IPS-18a (cell line): ENCODE measurements around the gene DDX24.

ENCODE experiments used
- H3K27ac ChIP-seq: one replicate; pipeline ENCODE4 v1.5.1; 2013; ENCODE audit warnings: low read length
- H3K27me3 ChIP-seq: one replicate; pipeline ENCODE4 v1.6.1; 2013; ENCODE audit warnings: mild to moderate bottlenecking, low read length; ENCODE audit not compliant: control insufficient read depth, insufficient read depth
- H3K36me3 ChIP-seq: one replicate; pipeline ENCODE4 v1.6.1; 2013; ENCODE audit warnings: low read depth, low read length; ENCODE audit not compliant: control insufficient read depth
- H3K4me1 ChIP-seq: one replicate; pipeline ENCODE4 v1.6.1; 2013; ENCODE audit warnings: low read depth, low read length; ENCODE audit not compliant: control insufficient read depth
- H3K4me3 ChIP-seq: one replicate; pipeline ENCODE4 v1.5.1; 2013; ENCODE audit warnings: low read length
- H3K9ac ChIP-seq: one replicate; pipeline ENCODE4 v1.6.1; 2013; ENCODE audit warnings: mild to moderate bottlenecking, low read length, moderate library complexity
- H3K9me3 ChIP-seq: one replicate; pipeline ENCODE4 v1.6.1; 2013; ENCODE audit warnings: low read depth, low read length; ENCODE audit not compliant: control insufficient read depth

DDX24 gene

DNA sequence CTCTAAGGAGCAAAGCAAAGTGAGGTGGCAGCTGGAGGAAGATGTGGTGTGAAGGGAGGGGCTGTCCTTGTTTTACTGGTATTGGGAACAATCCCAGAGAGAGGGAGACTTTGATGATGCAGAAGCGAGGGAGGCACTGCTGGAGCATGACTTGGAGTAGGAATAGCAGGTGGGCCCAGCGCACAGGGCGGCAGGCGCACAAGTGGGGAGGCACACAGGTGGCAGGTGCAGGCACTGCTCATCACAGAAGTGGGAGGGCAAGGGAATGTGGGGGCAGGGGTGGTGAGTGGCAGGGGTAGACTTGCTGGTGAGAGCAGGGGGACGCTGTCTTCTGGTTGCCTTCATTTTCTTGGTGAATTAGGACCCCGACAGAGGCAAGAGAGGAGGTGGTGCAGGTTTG is 18.0 kb upstream of the DDX24 start:
- H3K4me3 ChIP-seq = no peak overlapping the region
- H3K27me3 ChIP-seq = no peaks in the 10 kb centered on the region
- no peak overlapping the region for H3K27ac ChIP-seq
- H3K36me3 ChIP-seq = no peaks in the 10 kb centered on the region
- H3K4me1 ChIP-seq = no peaks in the 10 kb centered on the region
- H3K9me3 ChIP-seq = no peaks in the 10 kb centered on the region
- no peak overlapping the region for H3K9ac ChIP-seq

GRCh38 chr14:94098326-94098992 is 17.5 kb upstream of the DDX24 start:
- H3K4me3 ChIP-seq = no peak overlapping the region
- no peak overlapping the region for H3K9ac ChIP-seq
- no peaks in the 10 kb centered on the region for H3K4me1 ChIP-seq
- no peaks in the 10 kb centered on the region for H3K27me3 ChIP-seq
- H3K9me3 ChIP-seq = no peaks in the 10 kb centered on the region
- no peak overlapping the region for H3K27ac ChIP-seq
- no peaks in the 10 kb centered on the region for H3K36me3 ChIP-seq

DNA sequence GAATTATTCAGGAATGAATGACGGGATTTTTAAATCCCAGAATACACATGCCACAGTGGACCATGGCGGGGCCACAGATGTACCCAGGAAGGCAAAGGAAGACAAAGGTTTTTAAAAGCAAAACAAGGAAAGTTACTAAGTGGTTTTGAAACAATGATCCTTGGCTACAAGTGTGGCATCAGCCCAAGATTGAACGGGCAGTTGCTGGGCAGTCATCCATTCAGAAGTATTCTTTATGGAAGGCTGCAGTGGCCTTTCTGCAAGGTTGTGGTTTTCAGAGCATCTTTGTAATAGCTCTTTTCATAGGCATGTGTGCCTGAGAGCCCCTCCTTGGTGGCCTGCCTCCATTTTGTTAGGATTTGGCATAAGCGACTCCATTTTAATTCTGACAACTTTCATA is 16.1 kb upstream of the DDX24 start:
- Histone ChIP-seq H3K36me3 (no peaks in the 10 kb centered on the region), H3K9me3 (no peaks in the 10 kb centered on the region), H3K9ac (no peak overlapping the region), H3K4me3 (no peak overlapping the region), H3K27ac (no peak overlapping the region), H3K4me1 (no peaks in the 10 kb centered on the region), H3K27me3 (no peaks in the 10 kb centered on the region)

GRCh38 chr14:94093418-94093817 is 12.4 kb upstream of the DDX24 start:
- H3K36me3 ChIP-seq = no peaks in the 10 kb centered on the region
- no peaks in the 10 kb centered on the region for H3K4me1 ChIP-seq
- H3K27ac ChIP-seq = no peak overlapping the region
- no peaks in the 10 kb centered on the region for H3K9me3 ChIP-seq
- no peak overlapping the region for H3K4me3 ChIP-seq
- H3K9ac ChIP-seq = no peak overlapping the region
- H3K27me3 ChIP-seq = no peaks in the 10 kb centered on the region

DNA sequence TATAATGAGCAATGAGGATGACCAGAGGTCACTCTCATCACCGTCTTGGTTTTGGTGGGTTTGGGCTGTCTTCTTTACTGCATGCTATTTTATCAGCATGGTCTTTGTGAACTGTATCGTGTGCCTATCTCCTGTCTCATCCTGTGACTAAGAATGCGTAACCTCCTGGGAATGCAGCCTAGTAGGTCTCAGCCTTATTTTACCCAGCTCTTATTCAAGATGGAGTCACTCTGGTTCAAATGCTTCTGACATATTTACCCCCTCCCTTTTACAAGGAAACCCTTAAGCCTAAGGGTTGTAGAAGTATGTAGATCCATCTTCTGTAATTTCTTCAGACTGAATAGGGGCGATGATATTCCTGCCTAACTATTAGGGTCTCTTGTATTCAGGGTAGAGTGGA is 8.5 kb upstream of the DDX24 start:
- no peaks in the 10 kb centered on the region for H3K27me3 ChIP-seq
- H3K27ac ChIP-seq = no peak overlapping the region
- H3K4me1 ChIP-seq = no peaks in the 10 kb centered on the region
- no peaks in the 10 kb centered on the region for H3K9me3 ChIP-seq
- no peak overlapping the region for H3K4me3 ChIP-seq
- no peak overlapping the region for H3K9ac ChIP-seq
- no peaks in the 10 kb centered on the region for H3K36me3 ChIP-seq

- Histone ChIP-seq H3K27me3 (no peaks in the 10 kb centered on the region), H3K36me3 (no peaks in the 10 kb centered on the region), H3K9ac (no peak overlapping the region), H3K27ac (no peak overlapping the region), H3K9me3 (no peaks in the 10 kb centered on the region), H3K4me3 (no peak overlapping the region), H3K4me1 (no peaks in the 10 kb centered on the region)
Measured at GRCh38 chr14:94088516-94088915, 7.5 kb upstream of the DDX24 start.

DNA sequence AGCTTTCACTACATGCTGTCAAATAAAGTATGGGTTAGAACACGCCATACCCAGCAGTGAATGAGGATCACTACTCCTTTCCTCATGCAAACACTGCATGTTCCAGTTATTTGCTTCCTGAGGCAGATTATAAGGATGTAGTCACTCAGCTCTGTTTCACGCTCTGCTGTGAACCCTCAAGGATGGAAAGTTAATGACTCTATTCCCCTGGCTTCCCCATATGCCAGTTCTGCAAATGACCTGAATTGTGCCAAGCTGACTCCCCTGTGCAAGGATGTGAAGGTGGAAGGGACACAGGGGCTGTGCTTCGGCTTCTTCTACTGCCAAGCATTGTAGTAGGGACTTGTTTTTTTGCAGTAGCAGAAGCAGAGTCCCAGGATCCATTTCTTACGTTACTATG is 6.9 kb upstream of the DDX24 start:
- Histone ChIP-seq H3K27me3 (no peaks in the 10 kb centered on the region), H3K4me3 (no peak overlapping the region), H3K9ac (no peak overlapping the region), H3K27ac (no peak overlapping the region), H3K36me3 (no peaks in the 10 kb centered on the region), H3K4me1 (no peaks in the 10 kb centered on the region), H3K9me3 (no peaks in the 10 kb centered on the region)

GRCh38 chr14:94081386-94081820 is 401 bp upstream of the DDX24 start:
- H3K27ac ChIP-seq = peak overlapping the region; percentile 25
- no peaks in the 10 kb centered on the region for H3K9me3 ChIP-seq
- H3K4me3 ChIP-seq = peak overlapping the region; percentile 94
- H3K9ac ChIP-seq = peak overlapping the region; percentile 86
- H3K4me1 ChIP-seq = peaks cover 4% of the 10 kb centered on the region
- no peaks in the 10 kb centered on the region for H3K27me3 ChIP-seq
- peaks cover 22% of the 10 kb centered on the region for H3K36me3 ChIP-seq

- Histone ChIP-seq H3K9me3 (peaks cover 6% of the 10 kb centered on the region), H3K27ac (no peak overlapping the region), H3K9ac (peak overlapping the region; percentile 86), H3K36me3 (peaks cover 22% of the 10 kb centered on the region), H3K4me3 (peak overlapping the region; percentile 94), H3K27me3 (no peaks in the 10 kb centered on the region), H3K4me1 (peaks cover 4% of the 10 kb centered on the region)
Measured at GRCh38 chr14:94079891-94080620, 946 bp downstream of the DDX24 start.

GRCh38 chr14:94077823-94078222 is 3.2 kb downstream of the DDX24 start:
- Histone ChIP-seq H3K9me3 (peaks cover 9% of the 10 kb centered on the region), H3K36me3 (peaks cover 22% of the 10 kb centered on the region)

DNA sequence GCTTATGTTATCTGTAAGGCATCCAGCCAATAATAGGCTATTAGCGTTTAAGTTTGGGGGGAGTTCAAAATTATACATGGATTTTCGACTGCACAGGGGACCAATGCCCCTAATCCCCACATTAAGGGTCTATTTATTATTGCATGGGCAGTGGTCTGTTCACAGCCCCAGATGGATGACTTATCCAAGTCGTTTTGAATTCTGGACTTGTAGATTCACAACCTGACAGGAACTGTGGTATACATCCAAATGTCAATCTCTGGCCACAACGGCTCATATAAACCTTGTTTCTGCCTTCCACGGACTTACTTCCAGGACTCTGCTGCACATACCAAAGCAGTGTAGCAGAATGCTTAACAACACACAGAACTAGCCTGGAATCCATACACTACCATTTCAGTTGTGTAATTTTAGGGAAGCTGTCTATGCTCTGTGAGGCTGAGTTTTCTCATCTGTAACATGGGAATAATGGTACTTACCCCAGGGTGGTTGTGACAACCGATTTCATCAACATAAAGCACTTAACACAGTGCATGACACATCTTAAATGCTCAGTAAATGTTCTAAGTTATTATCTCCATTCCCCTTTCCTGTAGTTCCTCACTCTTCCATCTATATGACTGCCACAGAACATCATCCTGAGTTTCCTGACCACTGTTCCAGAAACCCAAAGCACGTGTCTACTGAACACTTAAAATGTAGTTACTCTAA is 3.7 kb downstream of the DDX24 start:
- H3K9ac ChIP-seq = no peak overlapping the region
- no peak overlapping the region for H3K27ac ChIP-seq
- H3K27me3 ChIP-seq = no peaks in the 10 kb centered on the region
- H3K9me3 ChIP-seq = peaks cover 9% of the 10 kb centered on the region
- H3K4me1 ChIP-seq = peaks cover 4% of the 10 kb centered on the region
- H3K4me3 ChIP-seq = no peak overlapping the region
- H3K36me3 ChIP-seq = peaks cover 22% of the 10 kb centered on the region

More at GRCh38 chr14:94077823-94078222, 3.2 kb downstream of the DDX24 start:
- H3K4me3 ChIP-seq = no peak overlapping the region
- H3K27ac ChIP-seq = no peak overlapping the region
- no peak overlapping the region for H3K9ac ChIP-seq
- H3K4me1 ChIP-seq = peaks cover 4% of the 10 kb centered on the region
- no peaks in the 10 kb centered on the region for H3K27me3 ChIP-seq
